ENCODE results near the gene TMEM18.

The TMEM18 gene

DNA sequence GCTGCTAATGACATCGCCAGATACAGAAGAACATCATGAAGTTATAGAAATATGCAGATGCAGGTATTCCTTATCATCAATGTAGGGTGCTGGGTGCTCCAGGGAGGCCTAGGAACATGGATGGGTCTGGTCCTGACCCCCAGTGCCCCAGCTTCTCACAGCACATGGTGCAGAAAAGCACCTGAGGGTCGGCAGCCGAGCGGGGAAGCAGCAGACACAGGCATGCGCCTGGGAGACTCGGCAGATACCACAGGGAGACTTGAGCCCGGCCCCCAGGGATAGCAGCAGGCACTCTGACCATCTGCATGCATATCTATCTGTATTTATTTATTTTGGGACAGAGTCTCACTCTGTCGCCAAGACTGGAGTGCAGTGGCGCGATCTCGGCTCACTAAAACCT lies 43.2 kb downstream of the TMEM18 start:
- Histone ChIP-seq H3K27me3 (no peaks in the 10 kb centered on the region), H3K4me1 (no peaks in the 10 kb centered on the region), H3K36me3 (no peaks in the 10 kb centered on the region), H3K9me3 (no peaks in the 10 kb centered on the region), H3K4me3 (ENCODE audit: low read depth, low read length) (no peak overlapping the region)
- no peak for DNase-seq
- TF ChIP-seq, protein P1, sequence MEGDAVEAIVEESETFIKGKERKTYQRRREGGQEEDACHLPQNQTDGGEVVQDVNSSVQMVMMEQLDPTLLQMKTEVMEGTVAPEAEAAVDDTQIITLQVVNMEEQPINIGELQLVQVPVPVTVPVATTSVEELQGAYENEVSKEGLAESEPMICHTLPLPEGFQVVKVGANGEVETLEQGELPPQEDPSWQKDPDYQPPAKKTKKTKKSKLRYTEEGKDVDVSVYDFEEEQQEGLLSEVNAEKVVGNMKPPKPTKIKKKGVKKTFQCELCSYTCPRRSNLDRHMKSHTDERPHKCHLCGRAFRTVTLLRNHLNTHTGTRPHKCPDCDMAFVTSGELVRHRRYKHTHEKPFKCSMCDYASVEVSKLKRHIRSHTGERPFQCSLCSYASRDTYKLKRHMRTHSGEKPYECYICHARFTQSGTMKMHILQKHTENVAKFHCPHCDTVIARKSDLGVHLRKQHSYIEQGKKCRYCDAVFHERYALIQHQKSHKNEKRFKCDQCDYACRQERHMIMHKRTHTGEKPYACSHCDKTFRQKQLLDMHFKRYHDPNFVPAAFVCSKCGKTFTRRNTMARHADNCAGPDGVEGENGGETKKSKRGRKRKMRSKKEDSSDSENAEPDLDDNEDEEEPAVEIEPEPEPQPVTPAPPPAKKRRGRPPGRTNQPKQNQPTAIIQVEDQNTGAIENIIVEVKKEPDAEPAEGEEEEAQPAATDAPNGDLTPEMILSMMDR (IDR thresholded peaks at IDR 0.05; ENCODE audit: low read depth, low read length) = no peak

- Histone ChIP-seq H3K4me3 (ENCODE audit: low read depth, low read length) (no peak overlapping the region), H3K9me3 (no peaks in the 10 kb centered on the region), H3K4me1 (no peaks in the 10 kb centered on the region), H3K27me3 (no peaks in the 10 kb centered on the region), H3K36me3 (no peaks in the 10 kb centered on the region)
- TF ChIP-seq, protein P1 (IDR thresholded peaks at IDR 0.05; ENCODE audit: low read depth, low read length) = no peak
- DNase-seq = no peak
Measured at GRCh38 chr2:633371-633770, 43.8 kb downstream of the TMEM18 start.

DNA sequence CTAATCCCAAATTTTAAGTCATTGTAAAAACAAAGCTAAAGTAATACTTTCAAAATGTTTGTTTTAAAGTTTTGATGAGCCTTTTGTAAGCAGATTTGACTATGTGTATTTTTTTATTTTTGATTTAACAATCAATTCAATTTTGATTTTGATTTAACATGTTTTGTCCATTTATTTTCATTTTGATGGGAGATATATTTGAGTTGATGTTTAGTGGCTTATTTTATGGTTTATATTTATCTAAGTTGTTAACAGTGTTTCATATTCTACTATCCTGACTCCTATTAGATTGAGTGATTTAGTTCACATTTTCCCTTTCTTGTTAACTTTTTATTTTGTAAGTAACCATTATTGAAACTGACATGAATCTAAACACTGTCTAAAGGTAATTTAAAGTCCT lies 44.7 kb downstream of the TMEM18 start:
- H3K4me1 ChIP-seq = no peaks in the 10 kb centered on the region
- no peaks in the 10 kb centered on the region for H3K9me3 ChIP-seq
- TF ChIP-seq, protein P1 (IDR thresholded peaks at IDR 0.05; ENCODE audit: low read depth, low read length) = no peak
- no peak overlapping the region for H3K4me3 ChIP-seq (ENCODE audit: low read depth, low read length)
- H3K27me3 ChIP-seq = no peaks in the 10 kb centered on the region
- no peak for DNase-seq
- H3K36me3 ChIP-seq = no peaks in the 10 kb centered on the region

DNA sequence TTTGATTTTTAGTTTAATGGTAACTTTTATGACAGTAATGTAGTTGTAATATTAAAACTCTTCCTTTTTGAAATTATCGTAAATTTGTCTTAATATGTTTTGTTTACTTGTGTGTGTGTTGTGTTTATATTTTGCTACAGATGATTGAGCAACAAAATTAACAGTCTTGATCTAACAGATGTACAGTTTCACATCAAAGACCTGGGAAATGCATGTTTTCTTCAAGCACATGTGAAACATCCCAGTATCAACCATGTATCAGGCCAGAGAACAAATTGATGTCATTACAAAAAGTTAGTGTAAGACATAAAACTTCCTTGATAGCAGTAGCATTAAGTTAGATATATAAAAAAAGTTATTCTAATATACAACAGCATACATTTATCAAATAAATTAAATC lies 45.5 kb downstream of the TMEM18 start:
- no peak for DNase-seq
- Histone ChIP-seq H3K27me3 (no peaks in the 10 kb centered on the region), H3K36me3 (no peaks in the 10 kb centered on the region), H3K9me3 (no peaks in the 10 kb centered on the region), H3K4me1 (no peaks in the 10 kb centered on the region), H3K4me3 (ENCODE audit: low read depth, low read length) (no peak overlapping the region)
- TF ChIP-seq, protein P1 (IDR thresholded peaks at IDR 0.05; ENCODE audit: low read depth, low read length) = no peak

DNA sequence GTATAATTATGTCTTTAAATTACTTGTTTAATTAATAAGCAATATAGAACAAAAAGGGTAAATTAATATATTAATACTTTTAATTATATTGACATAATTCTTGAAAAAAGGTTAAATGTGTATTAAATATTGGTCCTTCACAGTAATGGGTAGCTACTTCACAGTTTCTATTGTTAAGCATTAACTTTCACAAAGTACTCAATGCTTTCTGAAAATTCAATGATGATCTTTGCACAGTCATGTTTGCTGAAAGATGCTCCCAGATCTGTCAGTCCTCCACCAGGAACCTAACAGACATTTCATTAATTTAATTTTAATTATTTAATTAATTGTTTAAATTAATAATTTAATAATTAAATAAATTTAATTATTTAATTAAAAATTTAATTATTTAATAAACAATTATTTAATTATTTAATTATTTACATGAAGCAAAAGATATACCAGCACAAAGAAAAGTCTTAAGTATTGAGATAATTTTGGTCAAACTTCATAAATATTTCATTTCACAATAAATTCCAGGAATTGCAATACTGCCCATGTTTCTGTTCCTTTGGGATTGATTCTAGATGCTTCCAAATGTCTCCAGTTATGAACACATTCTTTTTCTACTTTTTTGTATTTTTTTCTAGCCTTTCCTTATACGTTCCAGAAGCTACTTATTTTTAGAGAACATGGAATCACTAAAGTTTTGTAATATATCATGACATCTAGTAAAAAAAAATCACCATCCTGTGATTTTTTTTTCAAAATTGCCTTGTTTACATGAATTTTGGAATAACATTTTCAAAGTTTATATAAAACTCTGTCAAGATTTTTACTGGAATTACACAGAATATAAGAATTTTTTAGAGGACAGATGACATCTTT lies 46.5 kb downstream of the TMEM18 start:
- TF ChIP-seq, protein P1 (IDR thresholded peaks at IDR 0.05; ENCODE audit: low read depth, low read length) = no peak
- no peaks in the 10 kb centered on the region; the same call in 1 of the 2 replicates for H3K4me1 ChIP-seq

GRCh38 chr2:629961-630360 lies 47.2 kb downstream of the TMEM18 start:
- peaks cover under 1% of the 10 kb centered on the region; the same call in 1 of the 2 replicates for H3K4me1 ChIP-seq
- no peaks in the 10 kb centered on the region for H3K36me3 ChIP-seq
- TF ChIP-seq, protein P1 (IDR thresholded peaks at IDR 0.05; ENCODE audit: low read depth, low read length) = no peak
- H3K4me3 ChIP-seq (ENCODE audit: low read depth, low read length) = no peak overlapping the region
- no peaks in the 10 kb centered on the region for H3K27me3 ChIP-seq
- no peaks in the 10 kb centered on the region for H3K9me3 ChIP-seq
- no peak for DNase-seq

More for the DNA sequence above, 46.5 kb downstream of the TMEM18 start:
- no peak for DNase-seq
- Histone ChIP-seq H3K36me3 (no peaks in the 10 kb centered on the region), H3K4me3 (ENCODE audit: low read depth, low read length) (no peak overlapping the region), H3K27me3 (no peaks in the 10 kb centered on the region), H3K9me3 (no peaks in the 10 kb centered on the region)
